ENCODE results near the gene RSPH10B. TPM values are rescaled to one million over a fixed set of nuclear protein-coding genes. Genes with fewer than 3 reads are reported as not detected.
A peak's percentile ranks its signal among the peaks of the same experiment; 100 is the strongest.
"Not testable (repeated sequence)": the region's sequence is repeated elsewhere in the genome, so short reads cannot be mapped to it uniquely, and the experiment has no call there.

RSPH10B gene
- total RNA-seq (0.31 TPM), polyA plus RNA-seq (ENCODE audit: insufficient read depth in 1 of 8, insufficient read length in 8 of 8, low replicate concordance in 1 of 8) (1 to 10 TPM in 1 of 8 donors, under 1 TPM in 5, not detected in 2; 0.06 to 1.2 (median 0.24) TPM)
- long read RNA-seq, donor 1: 0 reads
- long read RNA-seq, donor 2: 0 reads
- long read RNA-seq, donor 3: 0 reads
- long read RNA-seq, donor 4, partial matches to known transcripts: 6 of 13 reads
- long read RNA-seq, donor 4, other reads (novel, unspliced or antisense): 7 of 13 reads
- long read RNA-seq, donor 5, partial matches to known transcripts: 56 of 99 reads
- long read RNA-seq, donor 5, other reads (novel, unspliced or antisense): 43 of 99 reads
- long read RNA-seq, donor 6, partial matches to known transcripts: 101 of 101 reads
- long read RNA-seq, donor 6, other reads (novel, unspliced or antisense): 0 of 101 reads
- long read RNA-seq, donor 7, partial matches to known transcripts: 53 of 78 reads
- long read RNA-seq, donor 7, other reads (novel, unspliced or antisense): 25 of 78 reads
- long read RNA-seq, donor 8: 0 reads
- long read RNA-seq, donor 9: 0 reads
- long read RNA-seq, donor 10: 0 reads
- long read RNA-seq, donor 11: 0 reads

- H3K36me3 ChIP-seq (ENCODE audit: control insufficient read depth, insufficient read depth, low read length); H3K4me3 ChIP-seq (ENCODE audit: low read length); H3K9me3 ChIP-seq (replicated peaks; ENCODE audit: control insufficient read depth, low read depth, low read length); DNase-seq; H3K4me1 ChIP-seq (ENCODE audit: control insufficient read depth, insufficient read depth, low read length); H3K27me3 ChIP-seq (ENCODE audit: control insufficient read depth, insufficient read depth, low read length); H3K27ac ChIP-seq (ENCODE audit: low read length): not testable (repeated sequence)
- WGBS (ENCODE audit: insufficient coverage): no CpG with 5 or more reads among the region's 43 CpGs
These were observed at the start of gene RSPH10B for GRCh38 chr7:5970347-5970911. RSPH10B (minus strand) TSS chr7:5970689; CDS start chr7:5967116, 3,573 bp downstream.

- 80% methylated on average over 5 of the region's 8 CpGs for WGBS (ENCODE audit: insufficient coverage)
- peaks cover 62% of the 10 kb centered on the region for H3K36me3 ChIP-seq (ENCODE audit: control insufficient read depth, insufficient read depth, low read length)
- H3K27me3 ChIP-seq (ENCODE audit: control insufficient read depth, insufficient read depth, low read length): no peaks in the 10 kb centered on the region
- DNase-seq: no peak
- no peak overlapping the region for H3K27ac ChIP-seq (ENCODE audit: low read length)
- H3K4me3 ChIP-seq (ENCODE audit: low read length): no peak overlapping the region
- peaks cover 15% of the 10 kb centered on the region for H3K4me1 ChIP-seq (ENCODE audit: control insufficient read depth, insufficient read depth, low read length)
- no peaks in the 10 kb centered on the region for H3K9me3 ChIP-seq (replicated peaks; ENCODE audit: control insufficient read depth, low read depth, low read length)
These were observed 46.1 kb upstream of the RSPH10B start for GRCh38 chr7:6016653-6016966.

DNA sequence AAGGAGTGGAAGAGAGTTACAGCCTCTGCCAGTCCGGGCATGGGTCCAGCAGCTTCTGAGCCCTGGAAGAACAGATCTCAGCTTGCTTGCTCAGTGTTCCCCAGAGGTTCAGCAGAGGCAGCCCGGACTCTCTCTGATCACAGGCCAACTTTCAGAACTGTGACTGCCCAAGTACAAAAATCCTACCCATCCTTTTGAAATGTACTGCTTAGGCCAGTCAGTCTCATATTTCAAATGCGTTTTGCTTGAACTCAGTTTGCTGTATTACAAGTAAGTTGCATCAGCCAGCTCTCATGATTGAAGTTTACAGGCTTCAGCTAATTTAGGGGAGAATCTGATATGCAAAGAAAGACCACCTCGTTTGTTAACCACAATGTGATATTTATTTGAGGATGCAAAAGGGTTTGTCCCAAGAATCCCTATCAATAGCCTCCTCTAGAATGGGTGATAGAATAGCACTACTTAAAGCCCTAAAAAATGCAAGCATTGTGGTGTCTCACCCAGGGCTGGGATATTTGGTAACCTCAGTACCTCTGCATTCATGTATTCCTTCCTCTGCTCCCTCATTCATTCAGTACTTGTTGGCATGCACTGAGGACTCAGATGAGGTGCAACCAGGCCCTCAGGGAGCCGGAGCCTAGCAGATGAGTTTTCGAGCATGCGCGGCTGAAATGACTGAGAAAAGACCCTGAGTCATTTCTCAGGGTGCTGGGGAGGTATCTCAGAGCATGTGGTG is 45.6 kb upstream of the RSPH10B start:
- H3K27ac ChIP-seq (ENCODE audit: low read length): peak overlapping the region; percentile 4

DNA sequence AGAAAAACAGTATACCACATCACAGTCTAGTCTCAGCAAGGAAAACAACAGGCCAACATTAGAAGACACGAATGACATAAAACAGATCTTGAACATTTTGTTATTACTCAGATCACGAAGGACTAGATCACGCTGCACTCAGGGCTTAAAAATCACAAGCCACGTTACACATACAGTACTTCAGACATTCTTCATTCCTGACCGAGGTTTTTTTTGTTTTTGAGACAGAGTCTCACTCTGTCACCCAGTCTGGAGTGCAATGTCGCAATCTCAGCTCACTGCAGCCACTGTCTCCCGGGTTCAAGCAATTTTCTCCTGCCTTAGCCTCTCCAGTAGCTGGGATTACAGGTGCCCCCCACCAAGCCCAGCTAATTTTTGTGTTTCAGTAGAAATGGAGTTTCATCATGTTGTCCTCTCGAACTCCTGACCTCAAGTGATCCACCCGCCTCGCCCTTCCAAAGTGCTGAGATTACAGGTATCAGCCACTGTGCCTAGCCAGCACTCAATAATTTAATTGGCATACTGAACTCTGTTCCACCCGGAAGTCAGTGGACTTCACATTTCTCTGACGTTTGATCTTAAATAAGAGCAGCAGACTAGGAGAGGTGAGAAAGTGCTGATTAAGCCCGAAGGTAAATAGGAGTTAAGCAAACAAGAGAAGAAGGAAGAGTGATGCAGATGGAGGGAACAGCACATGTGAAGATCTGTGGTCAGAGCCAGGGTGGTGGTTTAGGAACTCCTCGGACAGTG is 42.0 kb upstream of the RSPH10B start:
- Histone ChIP-seq H3K9me3 (replicated peaks; ENCODE audit: control insufficient read depth, low read depth, low read length) (no peaks in the 10 kb centered on the region), H3K27ac (ENCODE audit: low read length) (no peak overlapping the region), H3K27me3 (ENCODE audit: control insufficient read depth, insufficient read depth, low read length) (no peaks in the 10 kb centered on the region), H3K4me3 (ENCODE audit: low read length) (no peak overlapping the region), H3K36me3 (ENCODE audit: control insufficient read depth, insufficient read depth, low read length) (peaks cover 34% of the 10 kb centered on the region), H3K4me1 (ENCODE audit: control insufficient read depth, insufficient read depth, low read length) (peaks cover 18% of the 10 kb centered on the region)
- DNase-seq: no peak
- WGBS (ENCODE audit: insufficient coverage): 87% methylated on average over 13 of the region's 14 CpGs

More for the DNA sequence above, 45.6 kb upstream of the RSPH10B start:
- H3K4me3 ChIP-seq (ENCODE audit: low read length): no peak overlapping the region
- H3K27me3 ChIP-seq (ENCODE audit: control insufficient read depth, insufficient read depth, low read length): no peaks in the 10 kb centered on the region
- peaks cover 15% of the 10 kb centered on the region for H3K4me1 ChIP-seq (ENCODE audit: control insufficient read depth, insufficient read depth, low read length)
- peaks cover 62% of the 10 kb centered on the region for H3K36me3 ChIP-seq (ENCODE audit: control insufficient read depth, insufficient read depth, low read length)
- WGBS (ENCODE audit: insufficient coverage): 67% methylated on average over 6 of the region's 8 CpGs
- DNase-seq: peak; percentile 86
- no peaks in the 10 kb centered on the region for H3K9me3 ChIP-seq (replicated peaks; ENCODE audit: control insufficient read depth, low read depth, low read length)

- H3K4me3 ChIP-seq (ENCODE audit: low read length): no peak overlapping the region
- H3K27ac ChIP-seq (ENCODE audit: low read length): no peak overlapping the region
- H3K27me3 ChIP-seq (ENCODE audit: control insufficient read depth, insufficient read depth, low read length): no peaks in the 10 kb centered on the region
- WGBS (ENCODE audit: insufficient coverage): 89% methylated on average over 1 of the region's 2 CpGs
- DNase-seq: no peak
- peaks cover 15% of the 10 kb centered on the region for H3K4me1 ChIP-seq (ENCODE audit: control insufficient read depth, insufficient read depth, low read length)
- H3K36me3 ChIP-seq (ENCODE audit: control insufficient read depth, insufficient read depth, low read length): peaks cover 28% of the 10 kb centered on the region
- no peaks in the 10 kb centered on the region for H3K9me3 ChIP-seq (replicated peaks; ENCODE audit: control insufficient read depth, low read depth, low read length)
These were observed 41.1 kb upstream of the RSPH10B start for GRCh38 chr7:6011541-6011940.

- WGBS (ENCODE audit: insufficient coverage): 89% methylated on average over 4 of the region's 8 CpGs
- not testable (repeated sequence) for H3K9me3 ChIP-seq (replicated peaks; ENCODE audit: control insufficient read depth, low read depth, low read length); H3K4me1 ChIP-seq (ENCODE audit: control insufficient read depth, insufficient read depth, low read length); H3K27me3 ChIP-seq (ENCODE audit: control insufficient read depth, insufficient read depth, low read length); H3K4me3 ChIP-seq (ENCODE audit: low read length); DNase-seq; H3K27ac ChIP-seq (ENCODE audit: low read length)
- peaks cover 22% of the 10 kb centered on the region for H3K36me3 ChIP-seq (ENCODE audit: control insufficient read depth, insufficient read depth, low read length)
These were observed 39.9 kb upstream of the RSPH10B start for GRCh38 chr7:6010370-6010769.

DNA sequence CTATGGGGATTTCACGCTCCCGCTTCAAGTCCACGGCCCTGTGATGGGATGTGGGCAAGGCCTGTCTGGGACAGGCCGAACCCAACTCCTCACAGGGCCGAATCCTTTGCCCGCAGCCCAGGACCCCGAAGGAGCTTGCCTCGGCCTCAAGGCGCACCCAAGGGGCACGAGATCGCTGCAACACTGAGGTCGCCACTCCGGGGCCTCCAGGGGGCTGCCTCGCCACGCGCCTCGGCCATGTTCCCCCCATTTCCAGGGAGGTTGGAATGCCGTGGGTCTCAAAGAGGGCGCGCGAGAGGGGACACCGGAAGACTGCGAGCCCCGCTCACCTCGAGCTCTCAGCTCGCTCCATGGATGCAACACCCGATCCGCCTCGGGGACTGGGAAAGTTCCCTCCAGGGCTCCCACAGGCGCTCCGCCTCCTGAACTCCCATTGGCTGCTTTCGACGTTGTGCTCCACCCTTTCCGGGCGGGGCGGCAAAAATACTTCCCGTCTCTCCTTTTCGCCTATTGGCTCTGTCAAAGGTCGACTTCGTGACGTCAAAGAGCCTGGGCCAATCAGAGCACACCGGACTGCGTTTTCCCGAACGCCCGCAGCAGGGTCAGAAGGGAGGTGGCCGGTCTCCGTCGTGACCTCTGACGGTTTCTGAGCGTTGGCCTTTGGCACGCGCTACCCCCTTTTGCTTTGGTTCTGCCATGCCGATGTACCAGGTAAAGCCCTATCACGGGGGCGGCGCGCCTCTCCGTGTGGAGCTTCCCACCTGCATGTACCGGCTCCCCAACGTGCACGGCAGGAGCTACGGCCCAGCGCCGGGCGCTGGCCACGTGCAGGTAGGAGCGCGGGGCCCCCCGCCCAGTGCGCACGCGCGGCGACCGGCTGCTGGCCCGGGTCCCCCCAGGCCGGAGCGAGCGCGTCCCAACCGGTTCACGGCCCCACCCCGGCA is 38.5 kb upstream of the RSPH10B start, which contains the start of the genes AIMP2 and PMS2:
Gene AIMP2 (plus strand): TSS at position 605 of the 944 bp plus-strand sequence. CDS start 92 bp downstream, at position 697.
Gene PMS2 (minus strand): TSS at position 382 of the 944 bp plus-strand sequence. CDS start 30 bp downstream, at position 352.
- Histone ChIP-seq H3K36me3 (ENCODE audit: control insufficient read depth, insufficient read depth, low read length) (peaks cover 17% of the 10 kb centered on the region), H3K4me1 (ENCODE audit: control insufficient read depth, insufficient read depth, low read length) (peaks cover 3% of the 10 kb centered on the region), H3K27me3 (ENCODE audit: control insufficient read depth, insufficient read depth, low read length) (no peaks in the 10 kb centered on the region), H3K4me3 (ENCODE audit: low read length) (peak within 1 kb of the TSS; percentile 83), H3K9me3 (replicated peaks; ENCODE audit: control insufficient read depth, low read depth, low read length) (no peaks in the 10 kb centered on the region), H3K27ac (ENCODE audit: low read length) (peak within 1 kb of the TSS; percentile 97)
- under 1% methylated on average over 83 of the region's 84 CpGs for WGBS (ENCODE audit: insufficient coverage)
- DNase-seq: peak; percentile 100

DNA sequence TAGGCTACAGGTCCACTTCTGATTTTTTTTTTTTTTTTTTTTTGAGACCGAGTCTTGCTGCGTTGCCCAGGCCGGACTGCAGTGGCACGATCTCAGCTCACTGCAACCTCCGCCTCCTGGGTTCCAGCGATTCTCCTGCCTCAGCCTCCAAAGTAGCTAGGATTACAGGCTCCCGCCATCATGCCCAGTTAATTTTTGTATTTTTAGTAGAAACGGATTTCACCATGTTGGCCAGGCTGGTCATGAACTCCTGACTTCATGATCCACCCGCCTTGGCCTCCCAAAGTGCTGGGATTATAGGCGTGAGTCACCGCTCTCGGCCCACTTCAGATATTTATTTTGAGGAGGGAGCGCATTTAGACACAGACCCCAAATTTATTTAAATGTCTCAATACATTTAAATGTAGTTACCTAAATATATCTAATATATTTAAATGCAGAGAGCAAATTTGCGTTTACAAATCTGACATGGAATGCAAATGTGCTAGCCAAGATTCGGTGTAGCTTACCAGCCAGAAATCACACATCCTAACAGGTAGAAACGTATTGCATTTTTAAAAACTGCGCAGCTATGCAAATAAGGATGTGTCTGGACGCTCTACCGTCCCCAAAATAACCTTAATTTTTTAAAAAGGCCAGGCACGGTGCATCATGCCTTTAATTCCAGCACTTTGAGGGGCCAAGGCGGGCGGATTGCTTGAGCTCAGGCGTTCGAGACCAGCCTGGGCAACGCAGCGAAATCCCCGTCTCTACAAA is 37.5 kb upstream of the RSPH10B start:
- not testable (repeated sequence) for H3K27ac ChIP-seq (ENCODE audit: low read length); H3K27me3 ChIP-seq (ENCODE audit: control insufficient read depth, insufficient read depth, low read length); DNase-seq; H3K9me3 ChIP-seq (replicated peaks; ENCODE audit: control insufficient read depth, low read depth, low read length); H3K4me1 ChIP-seq (ENCODE audit: control insufficient read depth, insufficient read depth, low read length)
- H3K4me3 ChIP-seq (ENCODE audit: low read length): peak overlapping the region; percentile 83
- 32% methylated on average over 7 of the region's 27 CpGs for WGBS (ENCODE audit: insufficient coverage)
- H3K36me3 ChIP-seq (ENCODE audit: control insufficient read depth, insufficient read depth, low read length): peaks cover 13% of the 10 kb centered on the region
